ENCODE measurements around the gene HOXA6. TPM values are rescaled to one million over a fixed set of nuclear protein-coding genes. Genes with fewer than 3 reads are reported as not detected.

The HOXA6 gene
- total RNA-seq, 1 donor from 2014 or later, result not detected

- DNase-seq (no peak), ATAC-seq (ENCODE audit: poor library complexity) (no peak)
- intact Hi-C loops (cut with DNase I), result no loop called here
Measured at GRCh38 chr7:27145165-27145913, 2.2 kb downstream of the HOXA6 start.

DNA sequence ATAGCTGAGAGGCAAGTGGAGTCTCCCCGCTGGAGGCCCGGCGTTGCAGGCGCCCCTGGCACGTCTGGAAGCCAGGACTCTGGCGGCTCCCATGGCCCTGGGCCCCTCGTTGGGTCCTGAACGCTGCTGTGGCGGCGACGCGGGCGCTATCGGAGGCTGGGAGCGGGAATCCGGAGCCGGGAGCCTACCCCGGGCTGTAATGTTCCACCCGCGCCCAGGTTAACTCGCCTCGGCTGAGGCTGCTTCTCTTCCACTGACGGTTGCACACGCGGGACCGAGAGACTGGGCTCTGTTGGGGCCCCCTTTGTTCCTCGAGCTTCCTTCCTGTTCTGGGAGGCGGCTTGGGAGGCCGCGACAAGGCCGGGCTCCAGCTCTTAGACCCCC is 2.8 kb downstream of the HOXA6 start:
- DNase-seq (no peak), ATAC-seq (ENCODE audit: poor library complexity) (no peak)
- intact Hi-C loops (cut with DNase I), result no loop called here

GRCh38 chr7:27143950-27144780 is 3.4 kb downstream of the HOXA6 start:
- no peak for ATAC-seq (ENCODE audit: poor library complexity)
- no peak for DNase-seq
- intact Hi-C loops (cut with DNase I), result no loop called here

DNA sequence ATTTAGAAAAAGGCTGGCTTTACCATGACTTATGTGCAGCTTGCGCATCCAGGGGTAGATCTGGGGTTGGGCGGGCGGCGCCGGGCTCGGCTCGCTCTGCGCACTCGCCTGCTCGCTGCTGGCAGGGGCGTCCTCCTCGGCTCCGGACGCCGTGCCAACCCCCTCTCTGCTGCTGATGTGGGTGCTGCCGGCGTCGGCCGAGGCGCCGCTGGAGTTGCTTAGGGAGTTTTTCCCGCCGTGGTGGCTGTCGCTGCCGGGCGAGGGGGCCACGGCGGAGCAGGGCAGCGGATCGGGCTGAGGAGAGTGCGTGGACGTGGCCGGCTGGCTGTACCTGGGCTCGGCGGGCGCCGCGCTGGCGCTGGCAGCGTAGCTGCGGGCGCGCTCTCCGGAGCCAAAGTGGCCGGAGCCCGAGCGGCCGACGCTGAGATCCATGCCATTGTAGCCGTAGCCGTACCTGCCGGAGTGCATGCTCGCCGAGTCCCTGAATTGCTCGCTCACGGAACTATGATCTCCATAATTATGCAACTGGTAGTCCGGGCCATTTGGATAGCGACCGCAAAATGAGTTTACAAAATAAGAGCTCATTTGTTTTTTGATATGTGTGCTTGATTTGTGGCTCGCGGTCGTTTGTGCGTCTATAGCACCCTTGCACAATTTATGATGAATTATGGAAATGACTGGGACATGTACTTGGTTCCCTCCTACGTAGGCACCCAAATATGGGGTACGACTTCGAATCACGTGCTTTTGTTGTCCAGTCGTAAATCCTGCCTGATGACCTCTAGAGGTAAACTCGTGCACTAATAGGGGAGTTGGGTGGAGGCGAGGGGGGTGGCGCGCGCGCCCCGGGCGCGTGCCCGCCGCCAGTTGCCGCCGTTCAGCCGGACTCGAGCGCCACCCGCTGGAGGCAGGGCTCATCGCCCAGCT is 4.3 kb downstream of the HOXA6 start, which contains the start of gene HOXA5:
HOXA5 (minus strand) TSS at position 659 of the 927 bp plus-strand sequence; CDS start at position 585, 74 bp downstream.
- peak; percentile 54 for ATAC-seq (ENCODE audit: poor library complexity)
- DNase-seq, result no peak
- intact Hi-C loops (cut with DNase I), result no loop called here

DNA sequence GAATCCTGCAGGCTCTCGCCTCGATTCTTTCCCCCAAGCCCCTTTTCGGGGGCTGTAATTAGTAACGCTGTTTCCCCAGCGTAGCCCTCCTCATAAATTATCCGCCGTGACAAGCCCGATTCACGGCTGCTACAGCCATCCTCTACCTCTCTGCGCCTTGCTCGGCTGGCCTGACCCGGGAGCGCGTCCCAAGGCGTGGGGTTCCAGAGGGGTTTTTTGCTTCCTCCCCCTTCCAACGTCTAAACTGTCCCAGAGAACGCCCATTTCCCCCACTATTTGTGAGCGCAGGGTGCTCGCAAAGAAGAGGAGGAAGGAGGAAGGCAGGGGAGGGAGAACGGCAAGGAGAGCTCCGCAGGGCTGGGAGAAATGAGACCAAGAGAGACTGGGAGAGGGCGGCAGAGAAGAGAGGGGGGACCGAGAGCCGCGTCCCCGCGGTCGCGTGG is 5.0 kb downstream of the HOXA6 start:
- ATAC-seq (ENCODE audit: poor library complexity) (no peak), DNase-seq (no peak)
- intact Hi-C loops (cut with DNase I), result no loop called here

- no peak for ATAC-seq (ENCODE audit: poor library complexity)
- intact Hi-C loops (cut with DNase I), result no loop called here
- no peak for DNase-seq
Measured at GRCh38 chr7:27141923-27142579, 5.5 kb downstream of the HOXA6 start.

DNA sequence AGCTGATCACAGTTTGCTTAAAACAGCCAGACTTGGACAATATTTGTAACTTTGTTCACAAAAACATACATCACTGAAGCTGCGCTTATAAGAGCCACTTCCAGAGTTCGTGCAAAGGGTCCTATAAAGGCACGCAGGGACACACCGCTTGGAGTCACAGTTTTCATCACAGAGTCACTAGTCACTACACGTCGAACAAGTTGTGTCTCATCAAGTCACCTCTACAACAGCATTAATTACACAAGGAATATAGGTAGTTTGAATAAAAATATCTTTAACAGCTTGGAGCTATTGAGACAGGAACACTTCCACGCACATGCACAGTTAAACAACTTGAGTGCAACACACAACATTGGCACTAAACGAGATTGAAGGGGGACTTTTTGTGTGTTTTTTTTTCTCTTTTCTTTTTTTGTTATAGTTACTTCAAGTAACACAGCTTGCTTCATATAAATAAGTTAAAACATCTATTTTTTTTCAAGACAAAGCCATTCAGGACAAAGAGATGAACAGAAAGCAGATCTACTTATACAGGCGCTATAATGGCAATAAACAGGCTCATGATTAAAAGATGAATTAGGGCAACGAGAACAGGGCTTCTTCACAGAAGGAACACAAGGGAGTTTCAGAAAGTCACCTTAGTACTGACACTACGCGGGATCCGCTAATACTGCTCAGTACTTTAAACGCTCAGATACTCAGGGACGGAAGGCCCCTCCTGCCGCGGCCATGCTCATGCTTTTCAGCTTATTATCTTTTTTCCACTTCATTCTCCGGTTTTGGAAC is 6.2 kb downstream of the HOXA6 start:
- ATAC-seq (ENCODE audit: poor library complexity) (no peak), DNase-seq (no peak)
- intact Hi-C loops (cut with DNase I), result no loop called here

GRCh38 chr7:27140126-27140857 is 7.3 kb downstream of the HOXA6 start:
- ATAC-seq (ENCODE audit: poor library complexity), result no peak

GRCh38 chr7:27139334-27140125 is 8.0 kb downstream of the HOXA6 start:
- ATAC-seq (ENCODE audit: poor library complexity) (no peak), DNase-seq (no peak)

More at GRCh38 chr7:27140126-27140857, 7.3 kb downstream of the HOXA6 start:
- DNase-seq, result no peak
- intact Hi-C loops (cut with DNase I), result no loop called here

DNA sequence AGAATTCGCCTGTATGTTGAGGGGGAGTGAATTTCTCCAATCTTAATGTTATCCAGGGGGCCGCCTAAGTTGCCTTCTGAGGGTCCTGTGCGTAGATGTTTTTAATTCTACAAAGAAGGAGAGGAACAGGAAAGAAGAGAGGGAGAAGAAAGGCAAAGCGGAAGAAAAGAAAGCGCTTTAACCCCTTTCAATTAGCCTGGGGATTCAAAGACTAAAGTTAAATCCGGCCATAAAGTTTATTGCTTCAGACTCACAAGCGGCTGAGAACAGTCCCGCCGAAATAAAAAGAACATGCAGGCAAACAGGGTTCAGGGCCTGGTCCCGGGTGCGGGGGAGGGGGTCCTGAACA is 8.6 kb downstream of the HOXA6 start:
- intact Hi-C loops (cut with DNase I), result no loop called here
- DNase-seq (no peak), ATAC-seq (ENCODE audit: poor library complexity) (no peak)

More at GRCh38 chr7:27139334-27140125, 8.0 kb downstream of the HOXA6 start:
- intact Hi-C loops (cut with DNase I), result no loop called here

GRCh38 chr7:27138472-27138871 is 9.1 kb downstream of the HOXA6 start:
- intact Hi-C loops (cut with DNase I), result no loop called here
- ATAC-seq (ENCODE audit: poor library complexity) (no peak), DNase-seq (no peak)

- intact Hi-C loops (cut with DNase I), result no loop called here
- ATAC-seq (ENCODE audit: poor library complexity), result no peak
- DNase-seq, result no peak
Measured at GRCh38 chr7:27137640-27138315, 9.8 kb downstream of the HOXA6 start.

GRCh38 chr7:27134392-27134791 is 13.2 kb downstream of the HOXA6 start:
- DNase-seq (no peak), ATAC-seq (ENCODE audit: poor library complexity) (no peak)
- intact Hi-C loops (cut with DNase I), result no loop called here

- ATAC-seq (ENCODE audit: poor library complexity) (no peak), DNase-seq (no peak)
- intact Hi-C loops (cut with DNase I), result no loop called here
Measured at GRCh38 chr7:27133409-27134231, 14.0 kb downstream of the HOXA6 start.

GRCh38 chr7:27132978-27133377 is 14.6 kb downstream of the HOXA6 start:
- intact Hi-C loops (cut with DNase I), result no loop called here
- DNase-seq (no peak), ATAC-seq (ENCODE audit: poor library complexity) (no peak)

Measured in Right ventricle myocardium superior (tissue), 1 donor.